M059J (cell line): ENCODE measurements around the gene FBRS. TPM values are rescaled to one million over a fixed set of nuclear protein-coding genes. Genes with fewer than 3 reads are reported as not detected.
"Not testable (repeated sequence)": the region's sequence is repeated elsewhere in the genome, so short reads cannot be mapped to it uniquely, and the experiment has no call there.

Source experiments
- DNase-seq: peaks from one replicate; pipeline ENCODE4 v3.0.0-alpha.2; 2012; ENCODE audit warnings: low read depth
- total RNA-seq: library from RNA; depleted of rRNA; stranded (reverse); fragments of >200 nt; shearing (Covaris generic); gene quantifications from 2 replicates; pipeline ENCODE4 v1.2.3, GENCODE V29; 2014; rRNA removed

The FBRS gene
- total RNA-seq, 1 experiment from 2014 or later: 14.2 TPM

DNA sequence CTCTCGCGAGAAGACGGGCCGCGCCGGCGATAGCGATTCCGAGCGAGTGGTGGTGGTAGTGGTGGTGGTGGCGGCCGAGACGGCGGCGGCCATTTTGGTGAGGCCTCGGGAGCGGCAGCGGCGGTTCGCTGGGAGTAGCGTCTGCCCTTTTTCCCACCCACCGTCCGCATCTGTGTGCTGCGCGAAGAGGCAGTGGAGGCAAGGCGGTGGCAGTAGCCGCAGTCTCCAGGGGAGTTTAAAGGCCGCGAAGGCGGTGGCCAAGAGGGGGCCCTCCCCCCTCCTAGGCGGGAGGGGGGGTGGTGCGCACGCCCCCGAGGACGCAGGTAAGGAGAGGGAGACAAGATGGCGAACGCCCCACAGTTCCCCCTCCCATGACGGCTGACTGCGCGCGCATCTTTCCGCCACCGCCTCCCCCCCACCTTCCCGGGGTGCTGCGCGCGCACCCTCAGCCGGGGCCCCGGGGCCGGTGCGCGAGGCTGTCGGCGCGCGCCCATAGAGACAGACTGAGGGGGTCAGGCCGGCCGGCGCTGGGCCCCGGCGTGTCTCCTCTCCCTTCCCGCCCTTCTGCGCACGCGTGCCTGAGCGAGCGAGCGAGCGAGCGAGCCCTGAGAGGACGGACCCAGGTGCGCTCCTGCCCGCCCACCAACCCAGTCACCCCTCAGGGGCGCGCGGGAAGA, 40.0 kb downstream of the FBRS start:
- DNase-seq: peak; percentile 97

DNA sequence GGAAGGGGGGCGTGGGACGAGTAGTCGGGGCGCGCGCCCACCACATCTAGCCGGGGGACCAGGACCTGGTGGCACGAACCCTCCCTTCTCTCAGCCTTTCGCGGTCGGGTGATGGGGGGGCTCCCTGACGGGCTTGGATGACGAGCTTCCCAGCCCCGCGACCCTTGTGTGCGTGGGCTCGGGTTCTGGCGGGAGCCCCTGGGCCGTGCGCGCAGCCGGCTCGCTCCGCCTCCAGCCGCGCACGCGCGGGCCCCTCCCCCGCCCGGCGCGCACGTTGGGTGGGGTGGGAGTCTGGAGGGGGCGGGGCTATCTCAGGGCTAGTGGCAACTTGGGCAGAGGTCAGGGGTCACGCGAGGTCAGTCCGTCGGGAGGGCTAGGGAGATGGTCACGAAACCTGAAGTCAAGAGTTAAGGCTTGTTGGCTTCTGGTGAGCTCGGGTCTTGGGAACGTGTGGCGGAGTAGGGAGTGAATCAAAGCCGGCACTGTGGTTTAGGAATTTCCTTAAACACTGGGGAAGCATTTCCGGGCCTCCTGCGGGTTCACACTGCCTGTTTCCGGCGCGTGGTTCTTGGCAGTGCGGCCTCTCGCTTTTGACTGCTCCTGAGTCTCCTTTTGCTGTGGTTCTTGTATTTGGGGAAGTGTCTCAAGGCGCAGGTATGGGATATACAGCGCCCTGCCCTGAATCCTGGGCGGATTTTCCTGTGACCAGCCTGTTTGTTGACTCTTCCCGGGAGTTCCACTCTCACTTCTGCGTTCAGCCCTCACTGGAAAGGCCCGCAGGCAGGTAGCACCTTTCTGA, 40.8 kb downstream of the FBRS start, which contains the start of gene SRCAP:
Gene SRCAP (plus strand): TSS at position 356 of the 799 bp plus-strand sequence. CDS start 1,654 bp downstream, outside the sequence.
- peak; percentile 80 for DNase-seq

DNA sequence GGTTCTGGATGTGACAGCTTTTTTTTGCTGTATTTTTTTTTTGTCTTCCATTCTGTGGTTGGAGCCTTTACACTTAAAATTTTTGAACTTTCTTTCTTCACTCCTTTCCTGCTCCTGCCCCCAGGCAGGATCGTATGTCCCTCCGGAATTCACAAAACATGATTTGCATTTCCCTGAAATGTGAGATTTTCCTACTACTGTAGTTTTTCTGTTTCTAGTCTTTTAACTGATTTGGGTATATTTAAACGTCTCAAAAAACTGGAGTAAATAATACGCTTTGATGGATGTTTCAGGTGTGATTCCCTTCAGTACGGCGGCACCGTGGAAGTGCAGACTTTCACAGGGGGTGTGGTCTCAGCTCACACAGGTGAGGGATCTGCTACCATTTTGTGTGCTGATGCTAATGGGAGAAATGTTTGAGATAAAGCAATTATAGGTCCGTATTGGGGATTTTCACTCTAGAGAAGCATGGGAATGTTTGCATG, 41.4 kb downstream of the FBRS start:
- DNase-seq: no peak

DNA sequence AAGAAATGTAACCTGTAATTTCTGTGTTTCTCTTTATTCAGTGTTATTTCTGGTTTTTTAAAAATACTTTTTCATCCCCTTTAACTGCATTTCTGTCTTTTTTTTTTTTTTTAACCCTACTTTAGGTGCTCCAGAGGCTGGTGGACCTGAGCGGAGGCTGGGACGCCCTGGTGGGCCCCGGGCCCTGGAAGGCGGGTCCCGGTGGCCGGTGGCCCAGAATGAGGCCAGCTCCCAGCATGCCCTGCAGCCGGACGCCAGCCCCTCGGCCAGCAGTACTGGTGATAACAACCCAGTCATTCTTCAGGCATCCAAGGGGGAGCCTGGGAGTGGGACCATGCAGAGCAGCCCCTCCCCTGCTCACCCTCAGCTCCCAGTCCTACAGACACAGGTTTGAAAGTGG, 42.3 kb downstream of the FBRS start:
- DNase-seq: no peak

DNA sequence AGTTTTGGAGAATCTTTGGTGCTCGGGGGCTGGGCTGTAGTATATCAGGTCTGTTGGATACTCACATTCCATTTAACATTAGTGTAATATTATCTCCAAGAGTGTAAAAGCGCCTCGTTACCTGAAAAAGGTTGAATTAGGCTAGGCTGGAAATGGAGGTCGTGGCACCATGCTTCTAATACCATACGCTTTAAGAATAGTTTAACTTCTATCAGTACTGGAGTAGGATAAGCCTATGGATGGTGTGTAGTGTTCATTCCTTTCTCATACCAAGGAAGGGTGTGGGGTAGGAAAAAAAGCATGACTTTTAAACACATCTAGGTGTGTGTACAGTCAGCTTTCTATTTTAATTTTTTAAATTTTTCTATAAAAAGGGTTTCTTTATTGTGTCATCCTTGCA, 42.7 kb downstream of the FBRS start:
- DNase-seq: no peak

DNA sequence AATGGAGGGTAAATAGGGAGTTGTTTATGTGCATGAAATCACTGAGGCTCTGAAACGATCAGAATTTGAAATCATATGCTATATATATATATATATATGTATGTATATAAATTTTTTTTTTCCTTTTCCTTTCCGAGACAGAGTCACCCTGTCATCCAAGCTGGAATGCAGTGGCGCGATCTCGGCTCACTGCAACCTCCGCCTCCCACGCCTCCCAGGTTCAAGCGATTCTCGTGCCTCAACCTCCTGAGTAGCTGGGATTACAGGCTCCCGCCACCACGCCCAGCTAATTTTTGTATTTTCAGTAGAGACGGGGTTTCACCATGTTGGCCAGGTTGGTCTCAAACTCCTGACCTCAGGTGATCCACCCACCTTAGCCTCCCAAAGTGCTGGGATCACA, 44.8 kb downstream of the FBRS start:
- DNase-seq: not testable (repeated sequence)

DNA sequence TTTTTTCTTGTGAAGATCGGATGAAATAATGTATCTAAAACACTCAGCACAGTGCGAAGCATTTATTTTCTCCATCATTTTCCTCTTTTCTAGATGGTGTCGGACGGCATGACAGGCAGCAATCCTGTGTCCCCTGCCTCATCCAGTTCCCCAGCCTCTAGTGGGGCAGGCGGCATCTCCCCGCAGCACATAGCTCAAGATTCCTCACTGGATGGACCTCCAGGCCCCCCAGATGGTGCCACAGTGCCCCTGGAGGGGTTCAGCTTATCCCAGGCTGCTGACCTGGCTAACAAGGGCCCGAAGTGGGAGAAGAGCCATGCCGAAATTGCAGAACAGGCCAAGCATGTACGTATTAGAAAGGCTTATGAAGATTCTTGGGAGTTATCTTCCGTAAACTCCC, 45.7 kb downstream of the FBRS start:
- DNase-seq: no peak

DNA sequence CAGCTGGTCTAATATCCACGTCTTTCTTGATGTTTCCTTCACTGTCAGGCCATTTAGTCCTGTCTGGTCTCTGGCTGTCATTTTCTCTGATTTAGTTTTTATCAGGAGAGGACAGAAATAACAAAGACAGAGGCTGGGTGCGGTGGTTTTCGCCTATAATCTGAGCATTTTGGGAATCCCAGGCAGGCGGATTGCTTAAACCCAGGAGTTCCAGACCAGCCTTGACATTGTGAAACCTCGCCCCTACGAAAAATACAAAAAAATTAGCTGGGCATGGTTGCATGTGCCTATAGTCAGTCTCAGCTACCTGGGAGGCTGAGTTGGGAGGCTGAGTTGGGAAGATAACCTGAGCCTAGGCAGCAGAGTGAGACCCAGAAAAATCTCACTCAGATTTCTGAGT, 47.8 kb downstream of the FBRS start:
- no peak for DNase-seq

DNA sequence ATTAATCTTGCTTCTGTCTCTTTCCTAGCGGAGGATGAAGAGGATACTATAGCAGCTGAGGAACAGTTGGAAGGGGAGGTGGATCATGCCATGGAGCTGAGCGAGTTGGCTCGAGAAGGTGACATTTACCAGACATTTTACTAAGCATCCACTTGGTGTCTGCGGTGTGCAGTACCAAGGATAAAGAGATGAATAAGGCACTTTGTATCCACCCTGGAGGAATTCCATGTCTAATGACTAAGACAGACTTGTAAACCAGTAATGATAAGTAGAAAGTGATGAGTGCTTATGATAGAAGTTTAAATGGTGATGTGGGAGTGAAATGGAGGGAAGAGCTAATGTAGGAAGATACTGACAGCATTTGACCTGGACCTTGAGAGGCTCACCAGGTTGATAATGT, 52.7 kb downstream of the FBRS start:
- DNase-seq: peak; percentile 28

DNA sequence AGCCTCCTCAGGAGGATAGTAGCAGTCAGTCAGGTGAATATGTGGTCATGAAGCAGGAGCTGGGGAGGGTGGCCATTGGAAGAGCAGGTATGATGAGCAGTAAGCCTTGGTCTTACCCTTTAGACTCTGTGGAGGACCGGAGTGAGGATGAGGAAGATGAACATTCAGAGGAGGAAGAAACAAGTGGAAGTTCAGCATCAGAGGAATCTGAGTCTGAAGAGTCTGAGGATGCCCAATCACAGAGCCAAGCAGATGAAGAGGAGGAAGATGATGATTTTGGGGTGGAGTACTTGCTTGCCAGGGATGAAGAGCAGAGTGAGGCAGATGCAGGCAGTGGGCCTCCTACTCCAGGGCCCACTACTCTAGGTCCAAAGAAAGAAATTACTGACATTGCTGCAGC, 53.5 kb downstream of the FBRS start:
- no peak for DNase-seq

DNA sequence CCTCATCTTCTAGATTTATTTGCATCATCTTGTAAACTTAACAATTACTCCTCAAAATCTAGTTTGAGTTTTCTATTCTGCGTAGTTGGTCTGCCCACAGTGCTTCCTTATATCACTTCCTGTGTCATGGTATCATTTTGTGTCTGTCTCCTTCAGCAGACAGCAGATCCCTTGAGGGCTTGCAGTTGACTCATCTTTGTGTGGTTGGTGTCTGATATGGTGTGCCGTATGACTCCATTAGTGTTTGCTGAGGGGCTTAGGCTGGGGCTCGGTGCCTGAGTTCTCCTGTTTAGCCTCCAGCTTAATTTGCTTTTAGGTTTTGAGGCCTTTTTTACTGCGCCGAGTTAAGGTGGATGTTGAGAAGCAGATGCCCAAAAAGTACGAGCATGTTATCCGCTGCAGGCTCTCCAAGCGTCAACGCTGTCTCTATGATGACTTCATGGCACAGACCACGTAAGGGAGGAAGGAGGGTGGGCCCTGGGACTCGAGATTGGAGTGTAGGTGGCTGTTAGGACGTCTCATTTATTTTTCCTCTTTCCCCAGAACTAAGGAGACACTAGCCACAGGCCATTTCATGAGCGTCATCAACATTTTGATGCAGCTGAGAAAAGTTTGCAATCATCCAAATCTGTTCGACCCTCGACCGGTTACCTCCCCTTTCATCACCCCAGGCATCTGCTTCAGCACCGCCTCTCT, 57.7 kb downstream of the FBRS start:
- DNase-seq: peak; percentile 61

DNA sequence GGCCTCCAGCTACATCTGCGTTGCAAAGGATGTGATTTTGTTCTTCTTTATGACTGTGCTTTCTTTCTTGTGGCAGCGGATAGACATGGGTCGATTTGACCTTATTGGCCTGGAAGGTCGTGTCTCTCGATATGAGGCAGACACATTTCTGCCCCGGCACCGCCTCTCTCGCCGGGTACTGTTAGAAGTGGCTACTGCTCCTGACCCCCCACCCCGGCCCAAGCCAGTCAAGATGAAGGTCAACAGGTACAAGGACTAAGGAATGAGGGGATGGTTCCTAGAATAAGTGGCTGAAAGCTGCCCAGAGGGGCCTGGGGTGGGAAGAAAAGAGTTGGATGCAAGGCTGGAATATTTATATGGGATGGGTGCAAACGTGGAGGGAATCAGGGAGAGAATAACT, 61.9 kb downstream of the FBRS start:
- DNase-seq: no peak

Other genes with a start within 250 kb of the FBRS start
- 32.2 and 42.9 TPM in 2 replicates for gene DCTPP1, start 228.4 kb upstream of the FBRS start, total RNA-seq
- gene SEPHS2, start 212.6 kb upstream of the FBRS start, total RNA-seq: 5.9 and 11.3 TPM in 2 replicates
- not detected in 2 replicates for gene ITGAL, start 185.7 kb upstream of the FBRS start, total RNA-seq
- gene ZNF768, start 131.9 kb upstream of the FBRS start, total RNA-seq: 30.8 and 49.9 TPM in 2 replicates
- gene ZNF747, start 123.6 kb upstream of the FBRS start, total RNA-seq: 3.1 and 7.5 TPM in 2 replicates
- gene ZNF764, start 100.1 kb upstream of the FBRS start, total RNA-seq: 3.8 and 9.4 TPM in 2 replicates
- gene ZNF688, start 86.7 kb upstream of the FBRS start, total RNA-seq: 7.6 and 10.5 TPM in 2 replicates
- gene ZNF785, start 72.7 kb upstream of the FBRS start, total RNA-seq: 4.0 and 6.3 TPM in 2 replicates
- gene ZNF689, start 48.0 kb upstream of the FBRS start, total RNA-seq: 9.9 and 12.7 TPM in 2 replicates
- 6.1 and 14.1 TPM in 2 replicates for gene PRR14, start 7.5 kb upstream of the FBRS start, total RNA-seq
- gene SRCAP, start 40.7 kb downstream of the FBRS start, total RNA-seq: 6.9 and 11.7 TPM in 2 replicates
- gene PHKG2, start 90.0 kb downstream of the FBRS start, total RNA-seq: 39.6 and 57.4 TPM in 2 replicates
- 4.8 and 5.2 TPM in 2 replicates for gene CFAP119, start 103.6 kb downstream of the FBRS start, total RNA-seq
- gene RNF40, start 103.9 kb downstream of the FBRS start, total RNA-seq: 72.4 and 104 TPM in 2 replicates
- 10.9 and 23.0 TPM in 2 replicates for gene ZNF629, start 128.8 kb downstream of the FBRS start, total RNA-seq
- 33.6 and 34.7 TPM in 2 replicates for gene BCL7C, start 235.6 kb downstream of the FBRS start, total RNA-seq
- gene CTF1, start 238.2 kb downstream of the FBRS start, total RNA-seq: 0.42 TPM in 1 of 2 replicates, not detected in the other